ENCODE measurements around the gene ZNF574.

ZNF574 gene

GRCh38 chr19:42121656-42122069 is 45.7 kb downstream of the ZNF574 start:
- FAIRE-seq (no peak), DNase-seq (ENCODE audit: insufficient read length) (peak; percentile 66)
- TF ChIP-seq POLR2A (IDR thresholded peaks at IDR 0.05; ENCODE audit: low read depth, low read length) = 0 out of 2 replicates have a peak, but pooled peaks have one; percentile 17
- TF ChIP-seq POLR2AphosphoS5 (IDR thresholded peaks at IDR 0.05; ENCODE audit: low read depth, low read length) = no peak
- TF ChIP-seq TAF1 (IDR thresholded peaks at IDR 0.05; ENCODE audit: borderline replicate concordance, low read depth, low read length) = no peak

GRCh38 chr19:42122691-42123607 is 47.0 kb downstream of the ZNF574 start:
- FAIRE-seq = peak; percentile 98
- TF ChIP-seq POLR2AphosphoS5 (IDR thresholded peaks at IDR 0.05; ENCODE audit: low read depth, low read length) (no peak), TAF1 (IDR thresholded peaks at IDR 0.05; ENCODE audit: borderline replicate concordance, low read depth, low read length) (0 out of 2 replicates have a peak, but pooled peaks have one; percentile 14), POLR2A (IDR thresholded peaks at IDR 0.05; ENCODE audit: low read depth, low read length) (no peak)
- DNase-seq (ENCODE audit: insufficient read length) = peak; percentile 54

GRCh38 chr19:42123765-42124164 is 47.8 kb downstream of the ZNF574 start:
- no peak for FAIRE-seq
- no peak for DNase-seq (ENCODE audit: insufficient read length)
- TF ChIP-seq TAF1 (IDR thresholded peaks at IDR 0.05; ENCODE audit: borderline replicate concordance, low read depth, low read length) (no peak), POLR2A (IDR thresholded peaks at IDR 0.05; ENCODE audit: low read depth, low read length) (no peak), POLR2AphosphoS5 (IDR thresholded peaks at IDR 0.05; ENCODE audit: low read depth, low read length) (no peak)

GRCh38 chr19:42124386-42124901 is 48.5 kb downstream of the ZNF574 start:
- FAIRE-seq = peak; percentile 50
- no peak for TF ChIP-seq TAF1 (IDR thresholded peaks at IDR 0.05; ENCODE audit: borderline replicate concordance, low read depth, low read length)
- no peak for TF ChIP-seq POLR2AphosphoS5 (IDR thresholded peaks at IDR 0.05; ENCODE audit: low read depth, low read length)
- no peak for TF ChIP-seq POLR2A (IDR thresholded peaks at IDR 0.05; ENCODE audit: low read depth, low read length)
- DNase-seq (ENCODE audit: insufficient read length) = no peak

- FAIRE-seq (no peak), DNase-seq (ENCODE audit: insufficient read length) (no peak)
- TF ChIP-seq POLR2A (IDR thresholded peaks at IDR 0.05; ENCODE audit: low read depth, low read length) = no peak
Observed at GRCh38 chr19:42125536-42125935, 49.6 kb downstream of the ZNF574 start.

GRCh38 chr19:42126574-42126973 is 50.6 kb downstream of the ZNF574 start:
- FAIRE-seq (peak; percentile 82), DNase-seq (ENCODE audit: insufficient read length) (no peak)
- no peak for TF ChIP-seq POLR2AphosphoS5 (IDR thresholded peaks at IDR 0.05; ENCODE audit: low read depth, low read length)
- no peak for TF ChIP-seq POLR2A (IDR thresholded peaks at IDR 0.05; ENCODE audit: low read depth, low read length)
- no peak for TF ChIP-seq TAF1 (IDR thresholded peaks at IDR 0.05; ENCODE audit: borderline replicate concordance, low read depth, low read length)

GRCh38 chr19:42129399-42130253 is 53.7 kb downstream of the ZNF574 start:
- TF ChIP-seq TAF1 (IDR thresholded peaks at IDR 0.05; ENCODE audit: borderline replicate concordance, low read depth, low read length) (0 out of 2 replicates have a peak, but pooled peaks have one; percentile 40), POLR2AphosphoS5 (IDR thresholded peaks at IDR 0.05; ENCODE audit: low read depth, low read length) (no peak), POLR2A (IDR thresholded peaks at IDR 0.05; ENCODE audit: low read depth, low read length) (no peak)
- peak; percentile 100 for FAIRE-seq
- peak; percentile 69 for DNase-seq (ENCODE audit: insufficient read length)

- TF ChIP-seq TAF1 (IDR thresholded peaks at IDR 0.05; ENCODE audit: borderline replicate concordance, low read depth, low read length) (no peak), POLR2AphosphoS5 (IDR thresholded peaks at IDR 0.05; ENCODE audit: low read depth, low read length) (no peak), POLR2A (IDR thresholded peaks at IDR 0.05; ENCODE audit: low read depth, low read length) (no peak)
- DNase-seq (ENCODE audit: insufficient read length) (no peak), FAIRE-seq (no peak)
Observed at GRCh38 chr19:42130254-42130573, 54.2 kb downstream of the ZNF574 start.

Measured in GM12892 (cell line).